Ovary (tissue), 9 donors: ENCODE measurements around the gene DRD1. TPM values are rescaled to one million over a fixed set of nuclear protein-coding genes. Genes with fewer than 3 reads are reported as not detected.

Source experiments
- DNase-seq, 5 donors: peaks; one replicate each; pipeline ENCODE4 v3.0.0-alpha.2; 2019 to 2020
- H3K27ac ChIP-seq, 2 donors: fragments of 200-600 bp; one replicate each; pipeline versions ENCODE4 v1.5.1 to v1.8.0; 2019 to 2022
- H3K27me3 ChIP-seq: fragments of 200-600 bp; one replicate; pipeline ENCODE4 v1.8.0; 2022
- H3K36me3 ChIP-seq: fragments of 200-600 bp; sonication (generic); one replicate; pipeline ENCODE4 v1.5.1; 2019
- H3K4me1 ChIP-seq: one replicate; pipeline ENCODE4 v1.8.1; 2013; ENCODE audit warnings: mild to moderate bottlenecking, moderate library complexity; ENCODE audit not compliant: insufficient read depth
- H3K4me3 ChIP-seq: fragments of 200-600 bp; sonication (generic); one replicate; pipeline ENCODE4 v1.5.1; 2017
- H3K9me3 ChIP-seq, 2 donors: fragments of 200-600 bp in 1 of 2; sonication (generic) in 1 of 2; one replicate each; pipeline versions ENCODE4 v1.5.1 to v1.8.1; 2013 to 2019; ENCODE audit warnings: mild to moderate bottlenecking in 1 of 2, moderate library complexity in 1 of 2
- CTCF ChIP-seq, 3 donors: fragments of 450-650 bp in 2 of 3; fragments of 200-600 bp in 1 of 3; IDR thresholded peaks; one replicate each; pipeline versions ENCODE4 v1.5.1 to v1.8.0; 2016 to 2022; ENCODE audit warnings: antibody characterized with exemption in 3 of 3, mild to moderate bottlenecking in 1 of 3
- EP300 ChIP-seq: sonication (generic); formaldehyde crosslinking; IDR thresholded peaks from one replicate; pipeline ENCODE4 v1.6.1; 2017; ENCODE audit warnings: antibody characterized with exemption
- POLR2A ChIP-seq: fragments of 450-650 bp; IDR thresholded peaks from one replicate; pipeline ENCODE4 v1.6.1; 2017; ENCODE audit warnings: antibody characterized with exemption, mild to moderate bottlenecking, moderate library complexity
- WGBS, 3 donors: extraction: QIAGEN DNeasy Blood & Tissue Kit in 1 of 3; methylation state at CpG; one replicate each; pipeline versions ENCODE4 v1.1.5 to v1.1.7; 2013 to 2017; 5-methylcytosine and 5-hydroxymethylcytosine counted together
- intact Hi-C, 4 donors: fragments of 100-400 bp; cut with DNase I; formaldehyde crosslinking; loops; one replicate each; pipeline versions ENCODE4 v1.11.0 to v1.15.1; 2022 to 2023
- polyA plus RNA-seq, 2 donors: library from polyadenylated mRNA; stranded (reverse); fragments of 200-250 nt in 1 of 2; fragments of 350-450 nt in 1 of 2; fragmentation: Illumina TruSeq in 1 of 2; extraction: RNeasy Lipid Tissue Mini Kit (QIAGEN cat#74804) in 1 of 2; gene quantifications; one replicate each; pipeline ENCODE4 v1.2.3, GENCODE V29; 2013 to 2014
- total RNA-seq, 7 donors: library from RNA; depleted of rRNA in 2 of 7; stranded (reverse); fragments of >200 nt in 2 of 7; fragmentation: NEBNext Ultra II Directional in 3 of 7; extraction: Animal tissue kit (Norgen Biotek cat#: 25700) in 3 of 7; gene quantifications; one replicate each; pipeline versions ENCODE4 v1.1.0 to v1.2.4, GENCODE V29; 2016 to 2023
- donor health status: DM: no; HTN: no; CAD: no; lungs with moderate emphysema.
- donor health status: DM: no; HTN: no; CAD: no.
- donor health status: Bipolar disorder and iron deficiency.
- donor health status: DM: yes; HTN: yes; CAD: no.
- donor health status: DM: no; HTN: no; CAD: no.
- donor health status: DM: yes; HTN: yes; CAD: no.

The DRD1 gene
- total and polyA plus RNA-seq, 9 donors = 0.10 to 0.42 (median 0.15) TPM; not detected in 1

- Histone ChIP-seq H3K27me3 (no peaks in the 10 kb centered on the region), H3K4me1 (no peaks in the 10 kb centered on the region), H3K4me3 (no peak overlapping the region), H3K27ac (no peak overlapping the region), H3K36me3 (no peaks in the 10 kb centered on the region), H3K9me3 (no peaks in the 10 kb centered on the region)
- DNase-seq = peak in 1 of 5 donors; percentile 45
- intact Hi-C loops = no loop called here
- no peak for TF ChIP-seq EP300
- no peak for TF ChIP-seq CTCF (IDR thresholded peaks at IDR 0.05)
- TF ChIP-seq POLR2A = no peak
- 30 to 39% (median 33%) methylated on average over 5 of the region's 5 CpGs for WGBS, 3 donors
Measured at GRCh38 chr5:175466700-175467318, 22.8 kb upstream of the DRD1 start.

GRCh38 chr5:175465282-175465681, 21.3 kb upstream of the DRD1 start:
- Histone ChIP-seq H3K27ac (no peak overlapping the region), H3K4me1 (no peaks in the 10 kb centered on the region), H3K36me3 (no peaks in the 10 kb centered on the region), H3K27me3 (no peaks in the 10 kb centered on the region), H3K9me3 (no peaks in the 10 kb centered on the region), H3K4me3 (no peak overlapping the region)
- intact Hi-C loops = no loop called here
- TF ChIP-seq POLR2A = no peak
- TF ChIP-seq CTCF (IDR thresholded peaks at IDR 0.05) = no peak
- TF ChIP-seq EP300 = no peak
- 19 to 47% (median 34%) methylated on average over 3 of the region's 3 CpGs for WGBS, 3 donors
- DNase-seq = no peak

- no peak for DNase-seq
- no peaks in the 10 kb centered on the region for H3K36me3 ChIP-seq
- H3K27me3 ChIP-seq = no peaks in the 10 kb centered on the region
- H3K9me3 ChIP-seq = no peaks in the 10 kb centered on the region
- intact Hi-C loops = no loop called here
- 1 to 3% (median 1%) methylated on average over 3 of the region's 3 CpGs for WGBS, 3 donors
- no peaks in the 10 kb centered on the region for H3K4me1 ChIP-seq
- no peak overlapping the region for H3K4me3 ChIP-seq
- H3K27ac ChIP-seq = no peak overlapping the region
- TF ChIP-seq POLR2A (no peak), EP300 (no peak), CTCF (IDR thresholded peaks at IDR 0.05) (no peak)
Measured at GRCh38 chr5:175464942-175465233, 20.9 kb upstream of the DRD1 start.

GRCh38 chr5:175464074-175464941, 20.3 kb upstream of the DRD1 start:
- Histone ChIP-seq H3K4me3 (no peak overlapping the region), H3K4me1 (no peaks in the 10 kb centered on the region), H3K27me3 (no peaks in the 10 kb centered on the region), H3K9me3 (no peaks in the 10 kb centered on the region), H3K36me3 (no peaks in the 10 kb centered on the region), H3K27ac (no peak overlapping the region)
- 42 to 49% (median 44%) methylated on average over 11 of the region's 11 CpGs for WGBS, 3 donors
- DNase-seq = peak in 1 of 5 donors; percentile 39
- intact Hi-C loops = no loop called here
- no peak for TF ChIP-seq EP300
- TF ChIP-seq CTCF (IDR thresholded peaks at IDR 0.05) = peak; percentile 8 to 20 (median 11)
